ENCODE measurements around the gene TUSC2.

The TUSC2 gene, protein sequence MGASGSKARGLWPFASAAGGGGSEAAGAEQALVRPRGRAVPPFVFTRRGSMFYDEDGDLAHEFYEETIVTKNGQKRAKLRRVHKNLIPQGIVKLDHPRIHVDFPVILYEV

DNA sequence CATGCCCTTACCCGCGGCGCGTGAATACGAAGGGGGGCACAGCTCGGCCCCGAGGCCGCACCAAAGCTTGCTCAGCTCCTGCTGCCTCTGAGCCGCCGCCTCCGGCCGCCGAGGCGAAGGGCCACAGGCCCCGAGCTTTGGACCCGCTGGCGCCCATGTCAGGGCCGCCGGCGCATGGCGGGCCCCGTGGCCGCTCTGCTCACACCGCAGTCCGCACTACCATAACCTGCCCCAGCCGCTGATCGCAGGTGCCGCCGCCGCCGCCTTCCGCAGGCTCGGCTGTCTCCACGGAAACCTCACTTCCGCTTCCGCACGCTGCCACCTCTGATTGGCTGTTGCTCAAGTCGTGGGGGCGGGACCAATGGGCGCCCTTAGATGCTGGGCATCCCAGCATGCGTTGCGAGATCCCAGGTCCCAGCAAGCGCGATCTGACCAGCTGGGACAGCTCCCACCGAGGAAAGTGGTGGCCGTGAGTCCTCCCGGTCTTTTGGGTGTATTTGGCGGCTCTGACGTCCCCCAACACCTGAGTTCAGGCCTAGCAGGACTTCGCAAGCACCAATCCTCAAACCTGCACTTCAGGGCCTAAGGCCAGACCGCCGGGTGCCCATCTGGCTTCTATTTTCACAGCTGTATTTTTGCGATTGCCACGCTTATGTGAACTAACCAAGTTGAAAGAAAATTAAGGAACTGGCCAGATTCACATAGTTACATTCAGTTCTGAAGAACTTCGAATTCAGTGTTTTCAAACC, at the start of gene TUSC2:
Gene TUSC2, minus strand, starts transcription at position 281 of the 749 bp plus-strand sequence. Its CDS starts 124 bp downstream, at position 157.
- peak; percentile 88 for DNase-seq (ENCODE audit: low read depth)

DNA sequence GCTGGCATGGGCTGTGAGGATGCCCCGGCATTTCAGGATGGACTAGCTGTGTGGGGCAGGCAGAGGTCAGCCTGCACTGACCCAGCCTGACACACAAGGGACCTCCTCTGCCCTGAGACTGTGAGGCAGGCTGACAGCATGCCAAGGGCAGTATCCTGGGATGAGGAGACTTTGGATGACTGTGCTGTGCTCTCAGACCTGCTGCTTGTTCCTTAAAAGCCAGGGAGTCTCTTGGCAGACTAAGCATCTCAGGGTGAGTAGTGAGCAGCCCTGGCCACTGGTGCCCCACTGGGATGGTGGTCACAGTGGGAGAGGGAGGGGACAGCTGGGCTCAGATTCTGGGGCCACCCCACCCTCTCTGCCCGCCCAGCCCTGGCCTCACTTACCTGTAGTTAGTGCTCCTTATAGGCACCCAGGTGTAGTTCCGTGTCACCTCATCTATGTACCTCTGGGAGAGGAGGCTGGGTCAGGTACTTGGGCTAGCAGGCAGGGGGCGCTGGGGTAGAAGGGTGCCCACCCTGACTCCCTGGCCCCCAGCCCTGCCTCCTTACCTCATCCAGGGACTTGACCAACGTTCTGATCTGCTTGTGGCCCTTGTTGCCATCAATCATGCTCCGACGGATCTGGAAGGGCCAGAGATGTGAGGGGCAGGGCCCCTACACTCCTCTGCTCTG, 47.4 kb upstream of the TUSC2 start:
- no peak for DNase-seq (ENCODE audit: low read depth)

DNA sequence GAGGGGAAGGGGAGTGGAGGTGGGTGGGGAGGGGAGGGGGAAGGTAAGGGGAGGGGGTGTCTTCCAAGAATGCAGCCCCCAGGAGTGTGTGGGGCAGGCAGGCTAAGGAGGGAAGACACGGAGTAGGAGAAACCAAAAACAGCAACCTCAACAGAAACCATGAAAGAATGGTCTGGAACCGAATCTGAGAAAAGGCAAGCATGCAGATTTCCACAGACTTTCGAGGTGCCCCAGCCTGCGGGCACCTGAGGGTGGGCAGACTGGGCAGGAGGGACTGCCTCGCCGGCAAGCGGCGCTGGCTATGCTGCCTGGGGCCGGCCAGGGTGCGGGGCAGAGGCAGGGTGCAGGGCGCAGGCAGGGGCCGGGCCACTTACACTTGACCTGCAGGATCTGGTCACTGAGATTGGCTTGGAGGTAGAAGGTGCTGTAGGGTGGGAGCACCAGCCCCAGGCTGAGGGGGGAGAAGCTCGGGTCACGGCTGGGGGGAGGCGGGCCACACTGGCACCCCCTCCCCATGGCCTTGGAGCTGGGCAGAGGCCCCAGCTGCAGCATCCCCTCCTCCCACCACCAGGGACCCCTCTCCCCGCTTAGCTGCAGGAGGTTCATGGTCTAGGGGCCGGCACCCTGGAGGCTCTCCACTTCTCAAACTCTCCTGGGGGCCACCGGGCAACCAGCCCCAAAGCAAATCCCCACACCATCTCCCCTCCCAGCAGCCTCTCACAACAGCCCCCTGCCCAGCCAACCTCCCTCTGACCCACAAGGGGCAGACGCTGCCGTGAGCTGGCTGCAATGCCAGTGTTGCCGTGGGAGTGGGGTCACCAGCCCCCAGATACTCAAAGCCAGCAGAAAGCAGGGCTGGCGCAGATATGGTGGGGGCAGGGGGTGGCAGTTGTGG, 46.6 kb upstream of the TUSC2 start:
- DNase-seq (ENCODE audit: low read depth) = no peak

DNA sequence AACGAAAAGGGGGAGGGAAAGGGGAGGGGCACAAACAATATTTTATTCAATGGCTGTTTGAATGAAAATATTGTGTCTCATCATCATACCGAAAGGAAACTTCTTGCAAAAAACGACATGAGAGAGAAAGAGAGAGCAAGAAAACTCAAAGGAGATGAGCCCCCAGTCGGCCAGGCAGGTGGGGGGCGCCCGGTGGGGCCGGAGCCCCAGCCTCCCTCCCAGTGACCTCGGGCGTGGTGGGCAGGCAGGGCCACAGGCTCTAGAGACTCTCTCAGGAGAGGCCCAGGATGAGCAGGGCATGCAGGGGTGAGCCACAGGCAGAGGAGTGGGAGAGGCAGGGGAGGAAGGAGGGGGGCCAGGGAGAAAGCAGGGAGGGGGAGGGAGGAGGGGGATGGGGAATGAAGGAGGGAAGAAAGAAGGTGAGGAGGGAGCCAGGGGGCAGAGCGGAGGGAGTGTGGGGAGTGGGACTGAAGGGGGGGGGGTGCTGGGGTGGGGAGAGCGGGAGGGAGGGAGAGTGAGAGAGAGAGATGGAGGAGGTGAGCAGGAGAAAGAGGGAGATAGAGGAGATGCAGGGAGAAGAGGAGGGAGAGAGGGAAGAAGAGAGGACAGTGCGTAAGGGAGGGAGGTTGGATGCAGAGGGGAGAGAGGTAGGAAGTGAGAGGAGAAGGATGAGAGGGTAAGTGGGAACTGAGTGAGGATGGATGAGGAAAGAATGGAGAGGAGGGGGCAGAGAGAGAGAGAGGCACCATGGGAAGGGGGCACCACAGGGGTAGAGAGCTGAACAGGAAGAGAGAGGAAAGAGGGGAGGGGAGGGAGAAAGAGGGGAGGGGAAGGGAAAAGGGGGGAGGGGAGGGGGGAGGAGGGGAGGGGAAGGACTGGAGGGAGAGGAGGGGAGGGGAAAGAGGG, 45.4 kb upstream of the TUSC2 start:
- DNase-seq (ENCODE audit: low read depth) = no peak

DNA sequence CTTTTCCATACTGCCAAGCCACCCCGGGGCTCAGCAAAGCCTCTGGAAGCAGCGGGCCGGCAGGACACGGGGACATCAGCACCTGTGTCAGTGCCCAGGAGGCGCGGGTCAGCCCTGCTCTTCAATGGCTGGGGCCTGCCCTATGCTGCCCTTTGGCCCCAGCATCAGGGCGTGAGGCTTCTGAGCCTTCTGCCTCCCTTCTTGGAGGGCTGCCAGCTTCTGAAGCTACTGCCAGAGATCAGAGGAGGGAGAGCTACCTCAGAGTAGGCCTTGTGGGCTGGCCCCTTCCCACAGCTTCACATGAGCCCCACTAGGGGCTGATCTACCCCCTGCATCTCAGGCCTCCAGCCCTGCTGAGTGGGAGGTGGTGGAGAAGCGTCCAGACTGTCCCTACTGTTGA, 44.3 kb upstream of the TUSC2 start:
- no peak for DNase-seq (ENCODE audit: low read depth)

DNA sequence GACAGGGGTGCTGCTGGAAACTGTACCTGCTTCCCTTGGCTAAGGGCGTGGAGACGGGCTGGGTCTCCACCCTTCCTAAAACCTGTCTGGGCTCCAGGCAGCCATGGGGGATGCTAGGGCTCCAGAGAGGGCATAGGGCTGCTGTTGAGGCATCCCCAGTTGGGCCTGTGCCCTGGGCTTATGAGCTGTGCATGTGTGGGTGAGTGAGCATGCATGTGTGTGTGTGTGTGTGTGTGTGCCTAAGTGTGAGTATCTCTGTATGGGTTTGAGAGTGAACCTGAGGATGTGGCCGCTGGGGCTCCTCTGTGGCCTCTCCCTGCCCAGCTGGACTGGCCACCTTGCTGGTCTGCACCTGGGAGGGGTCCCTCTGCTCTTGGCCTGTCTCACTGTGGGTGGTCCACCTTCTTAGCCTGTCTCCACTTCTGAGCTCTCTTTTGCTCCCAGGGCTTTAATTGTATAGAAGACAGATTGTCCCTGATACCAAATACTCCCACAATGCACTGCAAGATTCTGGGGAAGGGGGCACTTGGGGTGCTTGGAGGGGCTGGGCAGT, 43.2 kb upstream of the TUSC2 start:
- DNase-seq (ENCODE audit: low read depth) = no peak

DNA sequence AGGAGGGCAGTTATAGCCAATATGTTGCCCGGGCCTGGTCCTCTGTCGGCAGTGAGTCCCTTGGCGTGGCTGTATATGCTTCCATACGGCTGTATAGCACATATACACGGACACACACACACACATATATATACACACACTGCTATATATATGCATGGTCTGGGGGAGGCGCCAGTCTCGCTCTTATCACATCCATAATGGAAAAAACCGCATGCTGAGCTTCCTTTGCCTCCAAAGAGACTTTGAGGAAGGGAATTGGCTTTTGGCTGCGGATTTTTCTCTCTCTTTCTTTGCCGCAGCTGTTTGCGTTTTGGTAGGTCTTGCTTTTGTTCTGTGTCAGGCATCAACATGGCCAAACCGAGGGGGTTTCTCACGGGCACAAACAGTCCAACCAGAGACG, 42.6 kb upstream of the TUSC2 start:
- DNase-seq (ENCODE audit: low read depth) = no peak

DNA sequence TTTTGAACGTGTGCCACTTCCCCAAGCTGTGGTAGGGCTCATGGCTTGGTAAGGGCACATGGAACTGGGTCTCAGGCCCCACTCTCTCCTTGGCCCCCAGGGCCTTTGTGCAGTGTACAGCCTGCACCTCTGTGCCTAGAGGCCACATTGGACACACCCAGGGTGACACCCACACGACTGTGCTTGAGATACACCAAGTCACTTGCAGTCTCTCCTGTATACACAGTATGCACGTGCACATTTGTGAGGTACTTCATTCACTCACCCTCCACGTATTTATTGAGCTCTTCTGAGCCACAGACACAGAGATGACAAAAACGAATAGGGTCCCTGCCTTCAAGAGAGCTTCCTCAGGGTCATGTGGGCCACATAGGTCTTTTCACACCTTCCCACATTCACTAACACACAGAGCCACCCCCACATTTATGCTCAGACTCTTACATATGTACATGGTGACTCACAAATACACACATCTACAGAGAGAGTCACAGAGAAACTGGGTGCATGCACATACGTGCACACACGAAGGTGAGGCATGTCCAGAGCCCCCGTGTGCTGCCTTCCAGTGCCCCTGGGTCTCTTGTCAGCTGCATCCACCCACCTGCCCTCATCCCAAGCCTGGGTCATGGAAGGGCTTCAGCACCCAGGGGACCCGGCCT, 41.1 kb upstream of the TUSC2 start:
- DNase-seq (ENCODE audit: low read depth) = no peak

DNA sequence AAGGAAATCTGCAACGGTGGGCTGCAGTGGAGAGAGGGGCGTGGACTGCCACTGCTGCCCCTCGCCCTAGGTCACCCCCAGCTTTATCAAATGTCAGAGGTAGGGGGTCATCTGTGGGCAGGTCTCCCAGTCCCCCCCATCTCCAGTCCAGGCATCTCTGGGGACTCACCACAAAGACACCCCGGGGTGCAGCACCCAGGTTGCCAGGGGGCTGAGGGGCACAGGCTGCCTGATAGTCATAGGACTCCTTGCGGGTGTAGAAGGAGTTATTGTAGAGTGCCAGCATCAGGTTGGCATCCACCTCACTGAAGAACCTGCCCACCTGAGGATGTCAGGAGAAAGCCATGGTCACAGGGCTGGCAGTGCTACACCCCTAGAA, 37.8 kb upstream of the TUSC2 start:
- DNase-seq (ENCODE audit: low read depth) = no peak

DNA sequence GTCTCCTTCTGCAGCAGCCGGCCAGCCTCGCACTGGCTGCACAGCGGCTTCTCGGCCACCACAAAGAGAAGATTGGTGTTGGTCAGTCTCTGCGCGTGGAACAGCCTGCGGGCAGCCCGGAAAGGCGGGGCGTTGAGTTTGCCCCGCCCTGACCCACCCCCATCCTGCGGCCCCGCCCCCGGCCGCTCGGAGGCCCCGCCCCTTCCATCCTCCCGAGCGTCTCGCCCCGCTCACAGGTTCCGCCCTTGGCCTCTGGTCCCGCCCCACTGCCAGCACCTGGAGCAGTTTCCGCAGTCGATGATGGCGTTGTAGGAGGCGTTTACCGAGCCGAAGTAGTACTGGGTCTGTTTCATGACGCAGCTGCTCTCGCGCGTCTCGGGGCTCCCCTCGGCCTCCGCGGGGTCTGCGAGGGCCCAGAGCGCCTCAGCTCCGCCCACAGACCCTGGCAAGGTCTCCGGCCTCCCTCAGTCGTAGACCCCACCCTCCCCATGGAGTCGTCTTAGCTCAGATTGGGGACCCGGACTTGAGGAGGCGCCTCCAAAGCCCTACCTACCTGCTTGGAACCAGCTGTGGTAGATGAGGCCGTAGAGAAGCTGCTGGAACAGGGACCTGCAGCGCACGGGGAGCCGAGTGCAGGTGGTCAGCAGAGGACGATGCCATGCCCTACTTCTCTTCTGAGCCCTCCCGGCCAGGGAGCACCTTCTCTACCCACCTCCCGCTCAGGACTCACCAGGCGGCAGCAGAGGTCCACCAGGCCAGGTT, 37.2 kb upstream of the TUSC2 start:
- DNase-seq (ENCODE audit: low read depth) = peak; percentile 90

DNA sequence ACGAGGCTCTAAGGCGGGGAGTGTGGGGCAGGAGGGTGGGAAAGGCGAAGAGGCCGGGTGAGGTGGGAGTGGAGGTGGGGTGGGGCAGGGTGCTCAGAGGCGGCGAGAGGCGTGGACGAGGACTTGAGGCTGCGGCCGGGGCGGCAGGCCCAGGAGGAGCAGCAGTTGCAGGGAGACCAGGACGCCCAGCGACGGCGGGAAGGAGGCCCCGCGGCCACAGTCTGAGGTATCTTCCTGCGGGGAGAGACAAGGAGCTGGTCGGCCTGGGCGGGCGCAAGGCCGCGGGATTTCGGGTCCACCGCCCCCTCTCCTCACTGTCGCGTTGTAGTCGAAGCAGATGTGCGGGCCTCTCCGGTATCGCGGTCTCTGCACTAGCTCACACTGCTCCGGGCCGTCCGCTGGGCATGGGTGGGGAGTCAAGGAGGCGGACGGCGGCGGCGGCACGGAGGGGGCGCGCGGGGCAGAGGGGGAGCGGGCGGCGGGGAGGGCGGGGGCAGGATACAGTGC, 36.6 kb upstream of the TUSC2 start:
- no peak for DNase-seq (ENCODE audit: low read depth)

DNA sequence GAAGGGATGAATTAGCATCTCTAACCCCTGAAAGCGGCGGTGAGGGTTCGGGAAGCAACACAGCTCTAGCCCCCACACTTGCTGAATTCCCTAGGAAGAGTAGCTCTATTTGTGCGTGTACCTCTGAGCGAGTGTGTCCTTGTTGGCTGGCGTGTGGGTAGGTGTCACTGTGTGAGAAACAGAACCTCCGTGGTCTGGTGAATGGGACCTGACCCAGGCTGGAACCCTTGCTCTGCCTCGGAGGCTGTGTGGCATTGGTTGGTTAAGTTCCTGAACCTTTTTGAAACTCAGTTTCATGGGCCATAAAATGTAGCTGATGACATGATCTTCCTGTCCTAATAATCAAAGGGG, 31.7 kb upstream of the TUSC2 start:
- DNase-seq (ENCODE audit: low read depth) = no peak

DNA sequence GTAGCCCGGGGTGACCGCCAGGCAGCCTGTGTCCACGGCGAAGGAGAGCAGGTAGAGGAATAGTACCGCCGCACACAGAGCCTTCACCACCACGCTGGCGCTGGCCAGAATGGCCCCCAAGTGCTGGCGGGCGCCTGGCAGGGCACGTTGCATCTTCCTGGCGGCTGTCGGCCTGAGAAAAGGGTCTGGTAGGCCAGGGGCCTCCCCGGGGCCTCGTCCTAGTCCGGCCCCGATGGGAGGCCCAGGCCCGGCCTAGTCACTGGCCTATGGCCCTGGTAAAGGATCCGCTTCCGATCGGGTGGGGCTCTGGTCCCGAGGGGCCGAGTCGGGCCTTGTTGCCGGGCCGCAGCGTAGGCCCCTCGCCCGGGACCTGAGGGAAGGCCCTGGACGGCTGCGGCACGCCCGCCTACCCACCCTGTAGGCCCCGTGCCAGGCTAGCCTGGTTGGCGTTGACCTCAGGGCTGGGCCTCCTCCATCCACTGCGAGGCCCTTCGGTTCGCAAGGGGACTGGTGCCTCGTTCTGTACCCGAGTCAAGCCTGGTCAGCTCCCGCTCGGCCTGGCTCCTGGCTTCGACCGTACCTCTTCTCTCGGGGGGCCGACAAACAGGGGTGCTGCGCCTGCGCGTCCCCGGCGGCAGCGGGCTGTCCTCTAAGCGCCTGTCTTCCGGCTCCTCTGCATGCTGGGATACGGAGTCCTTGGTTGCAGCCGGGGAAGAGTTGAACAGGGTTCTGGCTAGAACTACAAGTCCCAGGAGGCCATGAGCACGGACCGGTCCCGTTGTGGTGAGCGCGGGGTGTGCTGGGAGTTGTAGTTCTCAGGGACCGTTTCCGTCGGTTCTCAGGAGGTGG, 31.1 kb upstream of the TUSC2 start, which contains the start of gene TMEM115:
Gene TMEM115, minus strand, starts transcription at position 611 of the 849 bp plus-strand sequence. Its CDS starts 458 bp downstream, at position 153.
- DNase-seq (ENCODE audit: low read depth) = peak; percentile 89

DNA sequence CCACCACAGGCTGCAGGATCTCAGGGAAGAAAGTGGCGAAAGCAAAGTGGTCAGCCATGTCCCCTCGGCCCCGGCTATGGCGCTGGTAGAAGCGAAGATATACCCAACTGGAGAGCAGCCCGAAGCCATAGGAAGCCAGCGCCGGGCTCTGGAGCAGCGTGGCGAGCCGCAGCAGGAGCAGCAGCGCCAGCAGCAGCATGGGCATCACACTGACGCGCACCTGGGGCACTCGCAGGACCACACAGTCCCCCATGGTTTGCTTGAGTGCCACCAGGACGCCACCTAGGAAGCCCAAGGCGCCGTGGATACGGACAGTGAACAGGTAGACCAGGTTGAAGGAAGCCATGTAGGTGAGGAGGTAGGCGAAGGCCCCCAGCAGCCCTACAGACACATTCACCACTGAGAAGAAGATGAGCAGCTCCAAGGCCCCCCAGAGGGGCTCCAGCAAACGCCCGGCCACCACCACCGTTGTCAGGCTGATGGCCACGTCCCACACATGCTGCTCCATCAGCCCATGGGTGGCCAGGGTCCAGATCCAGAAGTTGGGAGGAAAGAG, 30.4 kb upstream of the TUSC2 start:
- DNase-seq (ENCODE audit: low read depth) = no peak

DNA sequence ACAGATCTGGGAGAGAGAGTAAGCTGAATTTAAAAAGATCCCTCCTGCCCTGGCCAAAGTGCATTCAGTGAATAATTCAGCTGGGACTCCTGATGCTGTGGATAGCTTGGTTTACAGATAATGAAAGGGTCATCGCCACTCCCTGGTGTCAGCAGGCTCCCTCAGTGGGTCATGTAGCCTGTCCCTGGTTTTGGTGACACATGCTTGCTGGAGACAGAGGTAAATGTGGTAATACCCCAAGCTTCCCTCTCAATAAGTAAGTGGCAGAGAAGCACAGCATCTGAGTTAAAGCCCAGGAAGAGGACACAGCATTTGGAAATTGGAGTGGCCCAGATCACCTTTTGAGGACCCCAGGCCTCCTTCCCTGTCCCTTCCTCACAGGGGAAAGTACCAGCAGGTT, 29.5 kb upstream of the TUSC2 start:
- DNase-seq (ENCODE audit: low read depth) = no peak

DNA sequence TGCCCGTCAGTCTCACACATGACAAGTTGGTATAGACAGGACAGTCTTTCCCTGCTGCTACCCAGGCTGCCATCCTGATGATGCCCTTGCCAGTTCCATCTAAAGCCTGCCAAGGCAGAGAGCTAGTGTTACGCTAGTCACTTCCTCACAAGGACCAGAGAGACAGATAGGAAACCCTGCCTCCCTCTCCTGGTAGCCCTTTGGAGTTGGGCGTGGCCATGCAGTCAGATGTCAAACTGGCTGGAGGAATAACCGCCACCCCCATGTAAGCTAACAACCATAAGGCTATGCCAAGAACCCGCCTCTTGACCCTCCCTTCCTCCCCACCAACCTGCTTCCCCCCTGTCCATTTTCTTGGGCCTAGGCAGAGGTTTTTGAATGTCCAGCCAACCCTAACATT, 28.5 kb upstream of the TUSC2 start:
- no peak for DNase-seq (ENCODE audit: low read depth)

DNA sequence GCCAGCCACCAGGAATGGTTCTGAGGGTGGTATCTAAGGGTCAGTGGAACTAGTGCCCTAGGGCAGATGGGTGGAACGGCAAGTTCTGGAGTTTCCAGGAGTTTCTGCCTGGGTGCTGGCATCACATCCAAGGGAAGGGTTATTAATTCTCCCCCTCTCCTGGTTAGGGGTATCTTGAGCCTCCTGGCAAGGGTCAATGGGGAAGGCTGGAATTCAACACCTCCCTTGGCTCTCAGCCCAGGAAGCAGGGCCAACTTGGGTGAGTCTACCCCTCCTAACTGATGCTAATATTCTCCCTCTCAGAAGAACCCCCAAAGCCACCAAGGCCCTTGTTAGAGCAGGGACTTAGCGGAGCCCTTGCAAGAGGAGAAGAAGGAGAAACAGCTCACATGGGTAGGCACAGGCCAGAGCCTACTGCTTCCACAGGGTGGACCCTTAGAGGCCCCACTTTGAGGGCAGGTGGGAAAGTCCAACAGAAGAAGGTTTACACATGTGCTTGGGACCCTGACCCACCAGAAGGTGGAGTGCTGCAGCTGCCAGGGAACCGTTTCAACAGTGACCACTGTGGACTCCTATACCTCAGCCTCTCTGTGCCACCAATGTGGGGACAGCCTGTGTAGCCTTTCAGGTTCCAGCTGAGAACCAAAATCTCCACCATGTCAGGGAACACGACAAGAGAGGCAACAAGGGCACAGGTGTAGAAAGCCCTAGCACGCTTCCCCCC, 28.0 kb upstream of the TUSC2 start:
- DNase-seq (ENCODE audit: low read depth) = no peak

DNA sequence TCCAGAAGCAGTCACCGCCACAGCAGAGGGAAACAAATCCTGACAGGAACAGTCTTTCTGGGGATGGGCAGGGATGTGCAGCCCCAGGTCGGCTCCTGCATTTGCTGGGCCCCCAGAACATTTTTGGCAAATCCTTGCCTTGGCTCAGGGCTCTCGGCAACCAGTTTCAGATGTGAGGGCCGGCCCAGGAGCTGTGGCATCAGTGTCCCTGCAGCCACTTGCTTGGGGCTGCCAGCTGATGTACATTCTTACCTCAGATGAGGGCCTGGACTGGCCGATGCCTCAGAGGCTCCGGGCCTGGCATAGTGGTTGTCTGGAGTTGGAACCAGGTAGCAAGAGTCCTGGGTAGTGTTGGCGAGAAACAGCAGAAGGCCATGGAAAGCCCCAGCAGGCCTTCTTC, 26.8 kb upstream of the TUSC2 start:
- no peak for DNase-seq (ENCODE audit: low read depth)
